Glutamatergic neuron (in vitro differentiated cells): Measurements from ENCODE around the gene SEMA4F. TPM values are rescaled to one million over a fixed set of nuclear protein-coding genes. Genes with fewer than 3 reads are reported as not detected.

ENCODE experiments used
- DNase-seq: peaks from one replicate; pipeline ENCODE4 v3.0.0; 2022
- H3K27ac Mint-ChIP-seq: one replicate; pipeline ENCODE4 v1.8.0; 2020; ENCODE audit warnings: mild to moderate bottlenecking, mixed read lengths, inconsistent platforms; ENCODE audit not compliant: unreplicated experiment
- H3K27me3 Mint-ChIP-seq: one replicate; pipeline ENCODE4 v1.8.0; 2020; ENCODE audit warnings: mild to moderate bottlenecking, moderate library complexity, mixed read lengths, inconsistent platforms; ENCODE audit not compliant: unreplicated experiment
- H3K36me3 Mint-ChIP-seq: one replicate; pipeline ENCODE4 v1.8.0; 2020; ENCODE audit warnings: mild to moderate bottlenecking, mixed read lengths, inconsistent platforms; ENCODE audit not compliant: unreplicated experiment
- H3K4me1 Mint-ChIP-seq: one replicate; pipeline ENCODE4 v1.8.0; 2020; ENCODE audit warnings: mild to moderate bottlenecking, low read depth, mixed read lengths, inconsistent platforms; ENCODE audit not compliant: unreplicated experiment
- H3K4me3 Mint-ChIP-seq: one replicate; pipeline ENCODE4 v1.8.0; 2020; ENCODE audit warnings: mild to moderate bottlenecking, mixed read lengths, inconsistent platforms; ENCODE audit not compliant: unreplicated experiment
- H3K9me3 Mint-ChIP-seq: one replicate; pipeline ENCODE4 v1.8.0; 2020; ENCODE audit warnings: mild to moderate bottlenecking, moderate library complexity, mixed read lengths, inconsistent platforms; ENCODE audit not compliant: unreplicated experiment
- CTCF ChIP-seq: fragments of 200-600 bp; sonication (generic); IDR thresholded peaks from one replicate; pipeline ENCODE4 v1.5.0; 2021; ENCODE audit not compliant: partially characterized antibody, unreplicated experiment
- total RNA-seq: library from RNA; stranded (reverse); fragmentation: NEBNext Ultra II Directional; extraction: Animal tissue kit (Norgen Biotek cat#: 25700); gene quantifications from one replicate; pipeline ENCODE4 v1.2.1, GENCODE V29; 2021; ENCODE audit not compliant: unreplicated experiment

The SEMA4F gene
- total RNA-seq, 1 donor from 2014 or later: 28.5 TPM

- no peak overlapping the region for H3K27ac Mint-ChIP-seq
- H3K27me3 Mint-ChIP-seq: peaks cover 3% of the 10 kb centered on the region
- H3K4me3 Mint-ChIP-seq: no peak overlapping the region
- no peaks in the 10 kb centered on the region for H3K4me1 Mint-ChIP-seq
- peaks cover 18% of the 10 kb centered on the region for H3K36me3 Mint-ChIP-seq
- no peak for TF ChIP-seq CTCF
- H3K9me3 Mint-ChIP-seq: no peaks in the 10 kb centered on the region
- no peak for DNase-seq
Measured at GRCh38 chr2:74688881-74689280, 34.8 kb downstream of the SEMA4F start.

GRCh38 chr2:74689671-74690070 lies 35.6 kb downstream of the SEMA4F start:
- no peak for TF ChIP-seq CTCF
- peaks cover 18% of the 10 kb centered on the region for H3K36me3 Mint-ChIP-seq
- peaks cover 3% of the 10 kb centered on the region for H3K27me3 Mint-ChIP-seq
- no peaks in the 10 kb centered on the region for H3K4me1 Mint-ChIP-seq
- no peaks in the 10 kb centered on the region for H3K9me3 Mint-ChIP-seq
- H3K4me3 Mint-ChIP-seq: no peak overlapping the region
- no peak for DNase-seq
- H3K27ac Mint-ChIP-seq: no peak overlapping the region

GRCh38 chr2:74690571-74690970 lies 36.5 kb downstream of the SEMA4F start:
- Mint-ChIP-seq H3K9me3 (no peaks in the 10 kb centered on the region), H3K27me3 (peaks cover 3% of the 10 kb centered on the region), H3K4me3 (no peak overlapping the region), H3K4me1 (no peaks in the 10 kb centered on the region), H3K36me3 (peaks cover 10% of the 10 kb centered on the region), H3K27ac (no peak overlapping the region)
- DNase-seq: no peak
- peak; percentile 46 for TF ChIP-seq CTCF

GRCh38 chr2:74691929-74692328 lies 37.9 kb downstream of the SEMA4F start:
- Mint-ChIP-seq H3K4me3 (no peak overlapping the region), H3K4me1 (no peaks in the 10 kb centered on the region), H3K27ac (no peak overlapping the region), H3K36me3 (peaks cover 4% of the 10 kb centered on the region), H3K9me3 (no peaks in the 10 kb centered on the region), H3K27me3 (peaks cover 3% of the 10 kb centered on the region)
- no peak for DNase-seq
- no peak for TF ChIP-seq CTCF

- H3K27ac Mint-ChIP-seq: no peak overlapping the region
- no peak for DNase-seq
- H3K4me1 Mint-ChIP-seq: no peaks in the 10 kb centered on the region
- no peaks in the 10 kb centered on the region for H3K27me3 Mint-ChIP-seq
- H3K36me3 Mint-ChIP-seq: no peaks in the 10 kb centered on the region
- H3K9me3 Mint-ChIP-seq: no peaks in the 10 kb centered on the region
- no peak for TF ChIP-seq CTCF
- H3K4me3 Mint-ChIP-seq: no peak overlapping the region
Measured at GRCh38 chr2:74693213-74693612, 39.2 kb downstream of the SEMA4F start.
